ENCODE results near the gene DHX32.

GRCh38 chr10:125850766-125851731 lies 30.0 kb downstream of the DHX32 start:
- TF ChIP-seq, protein P1, sequence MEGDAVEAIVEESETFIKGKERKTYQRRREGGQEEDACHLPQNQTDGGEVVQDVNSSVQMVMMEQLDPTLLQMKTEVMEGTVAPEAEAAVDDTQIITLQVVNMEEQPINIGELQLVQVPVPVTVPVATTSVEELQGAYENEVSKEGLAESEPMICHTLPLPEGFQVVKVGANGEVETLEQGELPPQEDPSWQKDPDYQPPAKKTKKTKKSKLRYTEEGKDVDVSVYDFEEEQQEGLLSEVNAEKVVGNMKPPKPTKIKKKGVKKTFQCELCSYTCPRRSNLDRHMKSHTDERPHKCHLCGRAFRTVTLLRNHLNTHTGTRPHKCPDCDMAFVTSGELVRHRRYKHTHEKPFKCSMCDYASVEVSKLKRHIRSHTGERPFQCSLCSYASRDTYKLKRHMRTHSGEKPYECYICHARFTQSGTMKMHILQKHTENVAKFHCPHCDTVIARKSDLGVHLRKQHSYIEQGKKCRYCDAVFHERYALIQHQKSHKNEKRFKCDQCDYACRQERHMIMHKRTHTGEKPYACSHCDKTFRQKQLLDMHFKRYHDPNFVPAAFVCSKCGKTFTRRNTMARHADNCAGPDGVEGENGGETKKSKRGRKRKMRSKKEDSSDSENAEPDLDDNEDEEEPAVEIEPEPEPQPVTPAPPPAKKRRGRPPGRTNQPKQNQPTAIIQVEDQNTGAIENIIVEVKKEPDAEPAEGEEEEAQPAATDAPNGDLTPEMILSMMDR (IDR thresholded peaks at IDR 0.05; ENCODE audit: poor library complexity), result no peak
- TF ChIP-seq EZH2 (IDR thresholded peaks at IDR 0.05; ENCODE audit: borderline replicate concordance), result no peak
- TF ChIP-seq EZH2phosphoT487 (IDR thresholded peaks at IDR 0.05; ENCODE audit: low read depth, severe bottlenecking, unreplicated experiment), result no peak

Data from hepatocyte (in vitro differentiated cells).